ENCODE data around the gene IL1RAP.

DNA sequence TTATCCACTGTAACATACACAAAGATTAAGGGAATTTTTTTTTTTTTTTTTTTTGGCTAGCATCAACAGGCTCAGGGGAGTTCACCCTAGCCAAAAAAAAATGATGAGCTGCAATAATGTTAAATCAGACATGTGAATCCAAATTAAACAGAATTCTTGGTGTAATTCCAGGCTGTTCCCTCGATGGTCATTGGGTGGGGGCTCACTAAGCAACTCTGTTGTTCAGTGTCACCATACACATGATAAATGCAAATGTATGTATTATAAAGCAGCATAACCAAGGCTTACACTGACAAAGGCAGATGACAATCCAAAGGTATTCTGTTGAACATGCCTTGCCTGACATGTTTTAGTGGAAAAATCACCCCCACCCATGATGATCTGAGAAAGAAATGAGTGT, 29.0 kb downstream of the IL1RAP start:
- TF ChIP-seq, protein P1, sequence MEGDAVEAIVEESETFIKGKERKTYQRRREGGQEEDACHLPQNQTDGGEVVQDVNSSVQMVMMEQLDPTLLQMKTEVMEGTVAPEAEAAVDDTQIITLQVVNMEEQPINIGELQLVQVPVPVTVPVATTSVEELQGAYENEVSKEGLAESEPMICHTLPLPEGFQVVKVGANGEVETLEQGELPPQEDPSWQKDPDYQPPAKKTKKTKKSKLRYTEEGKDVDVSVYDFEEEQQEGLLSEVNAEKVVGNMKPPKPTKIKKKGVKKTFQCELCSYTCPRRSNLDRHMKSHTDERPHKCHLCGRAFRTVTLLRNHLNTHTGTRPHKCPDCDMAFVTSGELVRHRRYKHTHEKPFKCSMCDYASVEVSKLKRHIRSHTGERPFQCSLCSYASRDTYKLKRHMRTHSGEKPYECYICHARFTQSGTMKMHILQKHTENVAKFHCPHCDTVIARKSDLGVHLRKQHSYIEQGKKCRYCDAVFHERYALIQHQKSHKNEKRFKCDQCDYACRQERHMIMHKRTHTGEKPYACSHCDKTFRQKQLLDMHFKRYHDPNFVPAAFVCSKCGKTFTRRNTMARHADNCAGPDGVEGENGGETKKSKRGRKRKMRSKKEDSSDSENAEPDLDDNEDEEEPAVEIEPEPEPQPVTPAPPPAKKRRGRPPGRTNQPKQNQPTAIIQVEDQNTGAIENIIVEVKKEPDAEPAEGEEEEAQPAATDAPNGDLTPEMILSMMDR (IDR thresholded peaks at IDR 0.05), result no peak
- no peak for TF ChIP-seq POLR2A (IDR thresholded peaks at IDR 0.05)
- TF ChIP-seq POLR2AphosphoS5 (IDR thresholded peaks at IDR 0.05), result no peak
